Esophagus squamous epithelium (tissue), 4 donors: ENCODE data around the gene CD40.

Experiments used
- POLR2A ChIP-seq, 4 donors: fragments of 450-650 bp; IDR thresholded peaks; one replicate each; pipeline ENCODE4 v1.6.1; 2017; ENCODE audit warnings: antibody characterized with exemption in 4 of 4, mild to moderate bottlenecking in 4 of 4, moderate library complexity in 3 of 4
- TF ChIP-seq, protein P1 (sequence below), 6 experiments: fragments of 450-650 bp in 4 of 6; fragments of 200-600 bp in 2 of 6; sonication (generic) in 2 of 6; IDR thresholded peaks; one replicate each; pipeline ENCODE4 v1.5.1; 2016 to 2019; ENCODE audit warnings: antibody characterized with exemption in 6 of 6, mild to moderate bottlenecking in 4 of 6, moderate library complexity in 4 of 6

DNA sequence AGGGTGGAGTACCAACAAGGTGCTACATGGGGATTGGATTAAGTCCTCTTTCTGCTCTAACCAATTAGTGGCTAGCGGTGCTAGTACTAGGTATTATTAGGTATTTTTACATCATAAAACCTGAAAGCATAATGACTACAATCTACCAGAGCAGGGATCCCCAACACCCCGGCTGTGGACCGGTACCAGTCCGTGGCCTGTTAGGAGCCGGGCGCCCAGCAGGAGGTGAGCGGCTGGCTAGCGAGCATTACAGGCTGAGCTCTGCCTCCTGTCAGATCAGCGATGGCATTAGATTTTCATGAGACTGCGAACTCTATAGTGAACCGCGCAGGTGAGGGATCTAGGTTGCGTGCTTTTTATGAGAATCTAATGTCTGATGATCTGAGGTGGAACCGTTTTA is 9.1 kb upstream of the CD40 start:
- TF ChIP-seq, protein P1, sequence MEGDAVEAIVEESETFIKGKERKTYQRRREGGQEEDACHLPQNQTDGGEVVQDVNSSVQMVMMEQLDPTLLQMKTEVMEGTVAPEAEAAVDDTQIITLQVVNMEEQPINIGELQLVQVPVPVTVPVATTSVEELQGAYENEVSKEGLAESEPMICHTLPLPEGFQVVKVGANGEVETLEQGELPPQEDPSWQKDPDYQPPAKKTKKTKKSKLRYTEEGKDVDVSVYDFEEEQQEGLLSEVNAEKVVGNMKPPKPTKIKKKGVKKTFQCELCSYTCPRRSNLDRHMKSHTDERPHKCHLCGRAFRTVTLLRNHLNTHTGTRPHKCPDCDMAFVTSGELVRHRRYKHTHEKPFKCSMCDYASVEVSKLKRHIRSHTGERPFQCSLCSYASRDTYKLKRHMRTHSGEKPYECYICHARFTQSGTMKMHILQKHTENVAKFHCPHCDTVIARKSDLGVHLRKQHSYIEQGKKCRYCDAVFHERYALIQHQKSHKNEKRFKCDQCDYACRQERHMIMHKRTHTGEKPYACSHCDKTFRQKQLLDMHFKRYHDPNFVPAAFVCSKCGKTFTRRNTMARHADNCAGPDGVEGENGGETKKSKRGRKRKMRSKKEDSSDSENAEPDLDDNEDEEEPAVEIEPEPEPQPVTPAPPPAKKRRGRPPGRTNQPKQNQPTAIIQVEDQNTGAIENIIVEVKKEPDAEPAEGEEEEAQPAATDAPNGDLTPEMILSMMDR (IDR thresholded peaks at IDR 0.05) = no peak
- TF ChIP-seq POLR2A (IDR thresholded peaks at IDR 0.05) = no peak
